Measurements from ENCODE around the gene IGFL4.

Gene IGFL4

DNA sequence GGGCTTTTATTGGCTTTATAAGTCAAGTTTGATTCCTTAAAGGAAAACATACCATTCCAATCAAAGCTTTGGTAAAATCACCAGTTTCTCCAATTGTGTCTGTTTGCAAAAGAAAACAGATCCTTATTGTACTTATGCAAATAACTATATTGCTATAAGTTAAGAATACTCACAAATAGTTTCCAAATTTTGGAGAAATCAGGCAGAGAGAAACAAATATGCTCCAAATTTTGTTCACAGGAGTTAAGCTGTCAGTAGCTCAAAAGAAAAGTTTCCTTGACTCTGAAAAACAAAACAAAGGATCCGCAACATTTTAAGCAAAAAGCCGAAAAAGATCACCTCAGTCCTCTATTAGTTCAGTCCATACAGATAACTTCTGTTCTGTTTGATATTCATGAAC lies 19.2 kb upstream of the IGFL4 start:
- no peak for FAIRE-seq

DNA sequence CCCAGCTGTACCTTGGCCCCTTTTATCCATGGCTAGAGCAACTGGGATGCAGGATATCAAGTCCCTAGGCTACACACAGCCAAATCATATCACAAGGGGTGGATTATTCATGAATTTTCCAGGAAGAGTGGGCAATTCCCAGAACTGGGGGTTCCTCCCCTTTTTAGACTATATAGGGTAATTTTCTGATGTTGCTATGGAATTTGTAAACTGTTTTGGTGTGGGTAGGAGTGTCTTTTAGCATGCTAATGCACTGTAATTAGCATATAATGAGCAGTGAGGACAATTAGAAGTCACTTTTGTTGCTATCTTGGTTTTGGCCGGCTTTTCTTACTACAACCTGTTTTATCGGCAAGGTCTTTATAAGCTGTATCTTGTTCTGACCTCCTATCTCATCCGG lies 18.0 kb upstream of the IGFL4 start:
- FAIRE-seq, result no peak

DNA sequence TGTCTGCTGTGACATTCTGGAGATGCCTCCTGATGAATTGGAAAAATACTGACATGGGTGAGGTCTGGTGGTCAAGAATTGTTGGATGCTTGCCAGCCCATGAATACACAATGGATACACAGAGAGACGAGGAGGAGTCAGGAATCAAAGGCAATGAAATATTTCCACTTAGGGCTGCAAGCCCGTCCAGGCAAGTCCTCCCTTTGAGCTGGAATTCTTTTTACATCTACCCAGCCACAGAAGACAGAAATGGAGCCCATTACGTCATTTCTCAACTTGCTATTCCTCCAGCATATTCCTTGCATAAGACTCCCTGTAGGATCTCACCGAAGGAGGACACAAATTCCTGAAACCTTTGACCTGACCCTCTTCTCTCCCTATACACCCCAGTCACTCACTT lies 15.7 kb upstream of the IGFL4 start:
- FAIRE-seq, result no peak

DNA sequence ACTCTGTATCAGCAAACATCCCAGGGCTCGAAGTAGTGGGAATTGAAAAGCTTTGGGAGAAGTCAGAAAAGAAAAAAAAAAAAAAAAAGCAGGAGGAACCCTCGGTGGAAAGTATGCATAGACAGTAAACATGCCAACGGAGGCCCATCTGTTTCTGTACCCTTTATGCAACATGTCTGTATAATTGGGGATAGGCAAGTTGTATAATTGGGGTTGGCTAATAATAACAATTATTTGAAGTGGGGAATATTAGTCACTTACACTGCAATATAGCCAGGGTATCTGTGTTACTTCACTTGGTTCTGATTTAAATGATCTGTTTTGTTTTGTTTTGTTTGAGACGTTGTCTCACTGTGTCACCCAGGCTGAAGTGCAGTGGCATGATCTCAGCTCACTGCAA lies 12.1 kb upstream of the IGFL4 start:
- FAIRE-seq, result no peak

DNA sequence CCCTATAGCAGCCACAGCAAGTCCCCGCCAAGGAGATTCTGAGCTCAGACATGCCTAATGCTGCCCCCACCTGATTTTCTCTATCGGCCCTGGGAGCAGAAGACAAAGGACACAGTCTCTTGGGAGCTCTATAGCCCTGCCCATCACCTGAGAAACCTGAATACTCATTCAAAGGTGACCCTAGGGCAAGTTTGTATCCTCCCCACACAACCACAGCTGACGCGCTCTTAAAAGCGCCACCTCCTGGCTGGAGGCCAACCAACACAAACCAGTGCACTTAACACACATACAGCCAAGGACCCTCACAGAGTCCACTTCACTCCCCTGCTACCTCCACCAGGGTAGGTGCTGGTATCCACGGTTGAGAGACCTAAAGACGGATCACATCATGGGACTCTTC lies 8.8 kb upstream of the IGFL4 start:
- FAIRE-seq, result no peak

DNA sequence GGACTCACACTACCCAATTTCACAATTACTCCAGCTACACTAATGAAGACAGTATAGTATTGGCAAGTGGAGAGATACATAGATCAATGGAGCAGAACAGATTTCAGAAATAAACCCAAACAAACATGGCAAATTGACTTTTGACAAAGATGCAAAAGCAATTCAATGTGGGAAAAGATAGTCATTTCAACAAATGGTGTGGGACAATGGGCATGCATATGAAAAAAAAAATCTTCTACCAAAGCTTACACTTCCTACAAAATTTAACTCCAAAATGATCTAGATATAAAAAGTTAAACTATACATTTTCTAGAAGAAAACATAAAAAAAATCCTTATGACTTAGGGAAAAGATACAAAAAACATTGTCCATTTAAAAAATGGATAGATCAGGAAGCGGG lies 2.7 kb upstream of the IGFL4 start:
- FAIRE-seq, result no peak

DNA sequence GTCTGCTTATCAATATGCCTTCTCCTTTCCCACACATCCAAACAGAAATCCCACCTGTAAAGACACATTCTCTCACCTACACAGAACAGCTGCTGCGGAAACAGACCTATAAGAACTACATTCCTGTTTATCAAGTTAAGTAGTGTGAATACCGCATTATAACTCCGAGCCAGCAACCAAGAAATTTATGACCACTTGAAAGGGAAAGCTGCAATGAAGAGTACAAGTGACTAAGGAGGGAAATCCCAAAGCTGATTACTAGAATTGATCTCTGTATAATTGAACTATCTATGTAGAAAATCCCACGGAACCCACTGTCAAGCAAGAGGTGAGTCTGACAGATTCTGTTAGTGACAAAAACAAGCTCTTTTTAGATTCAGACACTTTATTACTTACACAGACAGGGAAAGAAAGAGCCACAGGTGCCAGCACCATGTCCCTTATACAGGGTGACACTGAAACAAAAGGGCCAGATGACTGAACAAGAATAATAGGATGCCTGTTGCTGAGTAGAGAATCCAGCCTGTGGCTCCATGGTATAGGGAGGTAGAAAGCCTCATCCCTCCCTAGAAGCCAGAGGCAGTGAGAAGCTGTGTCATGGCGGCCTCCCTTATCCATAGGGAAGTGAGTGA lies 1.6 kb upstream of the IGFL4 start:
- FAIRE-seq, result no peak

DNA sequence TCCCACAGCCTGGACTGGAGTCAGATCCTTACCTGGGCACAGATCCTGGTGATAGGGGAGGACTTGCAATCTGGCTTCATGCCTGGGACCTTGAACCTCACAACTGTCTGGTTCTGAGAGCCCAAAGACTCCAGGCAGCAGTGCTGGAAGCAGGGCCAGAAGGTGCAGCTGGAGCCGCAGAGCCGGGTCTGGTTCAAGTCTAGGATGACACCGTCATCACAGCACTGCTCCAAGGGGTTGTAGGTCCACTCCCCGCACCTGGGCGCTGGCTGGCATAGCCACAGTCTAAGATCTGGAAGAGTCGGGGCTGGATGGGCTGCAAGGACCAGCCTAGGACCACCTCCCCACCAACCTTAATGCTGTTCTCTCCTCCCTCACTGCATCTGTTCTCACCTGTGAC lies 677 bp downstream of the IGFL4 start:
- FAIRE-seq, result no peak

DNA sequence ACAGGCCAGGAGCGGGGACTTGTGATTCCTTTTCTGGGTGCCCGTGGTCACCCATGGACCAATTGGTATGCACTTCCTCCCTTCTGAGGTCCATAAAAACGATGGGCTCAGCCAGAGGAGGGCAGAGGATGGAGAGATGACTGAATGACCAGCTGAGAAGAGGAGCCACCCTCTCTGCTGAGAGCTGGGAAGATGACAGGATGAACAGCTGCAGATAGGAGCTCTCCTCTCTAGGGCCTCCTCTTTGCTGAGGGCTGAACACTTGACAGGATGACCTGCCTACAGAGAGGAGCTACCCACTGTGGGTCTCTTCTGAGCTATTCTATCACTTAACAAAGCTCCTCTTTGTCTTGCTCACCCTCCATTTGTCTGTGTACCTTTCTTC lies 4.1 kb downstream of the IGFL4 start:
- no peak for FAIRE-seq

DNA sequence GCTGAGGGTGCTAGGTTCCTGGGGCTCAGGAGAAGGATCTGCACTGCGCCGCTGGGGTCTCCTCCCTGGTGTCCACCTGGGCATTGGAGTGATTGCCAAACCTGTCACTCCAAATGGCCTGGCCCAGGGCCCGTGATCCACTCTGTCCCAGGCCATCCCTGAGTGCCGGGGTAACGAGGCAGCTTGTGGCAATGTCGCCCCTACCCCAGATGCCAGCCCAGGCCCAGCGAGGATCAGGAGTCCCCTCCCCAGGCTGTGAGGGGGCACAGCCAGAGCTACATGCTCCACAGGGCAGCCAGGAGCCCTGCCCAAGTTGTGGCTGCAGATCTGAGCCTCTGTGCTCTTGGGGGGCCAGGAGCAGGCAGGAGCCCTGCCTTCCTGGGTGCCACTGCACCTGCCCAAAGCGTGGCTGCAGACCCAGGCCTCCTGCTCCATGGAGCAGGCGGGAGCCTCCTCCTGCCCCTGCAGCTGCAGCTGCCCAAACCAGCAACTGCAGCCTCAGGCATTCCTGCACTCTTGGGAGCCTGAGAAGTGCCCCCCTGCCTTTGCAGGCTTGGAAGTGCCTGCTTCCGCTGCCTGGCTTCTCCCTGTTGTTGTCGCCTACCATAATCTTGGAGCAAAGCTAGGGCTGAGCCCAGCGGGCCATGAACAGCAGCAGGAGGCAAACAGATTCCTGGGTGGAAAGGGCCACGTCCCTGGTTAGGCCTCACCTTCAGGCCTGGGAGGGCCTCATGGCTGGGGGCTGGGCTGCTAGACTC lies 4.6 kb downstream of the IGFL4 start:
- FAIRE-seq, result no peak

DNA sequence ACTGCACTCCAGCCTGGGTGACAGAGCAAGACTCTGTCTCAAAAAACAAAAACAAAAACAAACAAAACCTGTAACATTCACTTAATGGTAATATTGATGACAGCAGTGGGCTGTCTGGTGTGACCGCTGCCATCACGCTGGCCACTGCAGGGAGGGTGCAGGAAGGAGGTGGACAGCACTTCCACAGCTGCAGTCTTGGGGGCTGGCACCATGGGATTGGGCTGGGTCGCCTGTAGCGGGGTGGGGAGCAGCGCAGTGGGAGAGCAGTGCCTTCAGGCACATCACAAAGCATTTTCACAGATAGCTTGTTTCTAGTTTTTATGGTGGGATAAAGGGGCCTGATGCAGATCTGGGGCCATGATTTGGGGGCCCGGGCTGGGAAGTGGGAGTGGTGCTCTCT lies 5.3 kb downstream of the IGFL4 start:
- FAIRE-seq, result no peak

DNA sequence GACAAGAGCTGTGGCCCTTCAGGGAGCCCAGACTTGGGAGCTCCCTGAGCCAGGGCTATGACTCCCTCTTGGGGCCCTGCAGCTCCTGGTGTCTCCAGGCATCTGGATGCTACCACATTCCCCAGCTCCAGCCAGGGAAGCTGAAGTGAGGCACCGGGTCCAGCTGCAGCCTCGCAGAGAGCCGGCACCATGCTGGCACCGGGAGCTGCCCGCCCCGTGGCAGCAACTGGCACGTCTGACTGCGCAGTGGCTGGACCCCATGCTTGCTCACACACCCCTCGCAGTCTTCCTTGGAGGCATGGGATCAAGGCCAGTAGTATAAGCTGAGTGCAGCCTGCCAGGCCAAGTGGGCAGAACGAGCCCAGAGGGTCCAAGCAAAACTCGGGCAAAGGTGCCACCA lies 7.4 kb downstream of the IGFL4 start:
- FAIRE-seq, result no peak

DNA sequence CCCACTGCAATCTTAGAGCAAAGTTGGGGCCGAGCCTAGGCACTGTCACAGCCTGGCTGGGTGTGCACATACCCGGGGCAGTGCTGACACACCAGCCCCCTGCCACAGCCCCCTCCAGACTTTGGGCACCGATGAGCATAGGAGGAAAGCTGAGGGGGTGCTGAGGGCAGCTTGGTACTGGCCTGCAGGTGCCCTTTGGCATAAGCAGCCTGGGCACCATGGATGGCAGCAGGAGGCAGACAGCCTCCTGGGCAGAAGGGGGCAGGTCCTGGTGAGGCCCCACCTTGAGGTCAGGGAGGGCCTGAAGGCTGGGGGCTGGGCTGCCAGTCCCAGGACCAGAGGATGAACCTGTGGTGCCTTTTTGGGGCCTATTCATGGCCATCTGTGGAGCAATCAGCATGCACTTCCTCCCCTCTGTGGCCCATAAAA lies 8.2 kb downstream of the IGFL4 start:
- no peak for FAIRE-seq

DNA sequence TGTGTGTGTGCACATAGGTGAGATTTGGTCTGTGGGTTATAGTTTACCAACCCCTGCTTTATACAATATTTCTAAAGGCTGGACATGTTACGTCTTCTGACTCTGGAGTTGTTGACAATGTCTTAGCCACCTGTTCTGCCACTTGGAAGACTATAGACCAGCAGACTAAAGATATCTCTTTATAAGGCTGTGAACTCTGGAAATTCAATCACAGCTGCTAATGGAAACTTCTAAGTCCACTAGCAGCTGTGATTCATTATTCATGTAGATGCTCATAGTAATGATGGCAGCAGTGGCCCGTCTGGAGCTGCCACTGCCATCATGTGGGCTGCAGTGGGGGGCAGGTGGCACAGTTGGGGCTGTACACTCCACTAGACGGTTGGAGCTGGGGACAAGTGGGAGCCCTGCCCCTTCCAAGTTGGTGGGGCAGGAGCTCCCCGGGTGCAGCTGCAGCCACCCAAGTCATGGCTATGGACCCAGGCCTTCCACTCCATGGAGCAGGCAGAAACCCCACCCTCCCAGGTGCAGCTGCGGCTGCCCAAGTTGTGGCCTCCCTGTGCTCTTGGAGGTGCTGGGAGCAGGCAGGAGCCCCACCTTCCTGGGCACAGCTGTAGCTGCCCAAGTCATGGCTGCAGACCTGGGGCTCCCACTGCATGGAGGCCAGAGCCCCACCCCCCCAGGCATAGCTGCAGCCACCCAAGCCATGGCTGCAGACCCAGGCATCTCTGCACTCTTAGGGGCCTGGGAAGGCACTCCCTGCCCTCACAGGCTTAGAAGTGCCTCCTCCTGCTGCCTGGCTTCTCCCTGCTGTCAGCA lies 8.8 kb downstream of the IGFL4 start:
- no peak for FAIRE-seq

DNA sequence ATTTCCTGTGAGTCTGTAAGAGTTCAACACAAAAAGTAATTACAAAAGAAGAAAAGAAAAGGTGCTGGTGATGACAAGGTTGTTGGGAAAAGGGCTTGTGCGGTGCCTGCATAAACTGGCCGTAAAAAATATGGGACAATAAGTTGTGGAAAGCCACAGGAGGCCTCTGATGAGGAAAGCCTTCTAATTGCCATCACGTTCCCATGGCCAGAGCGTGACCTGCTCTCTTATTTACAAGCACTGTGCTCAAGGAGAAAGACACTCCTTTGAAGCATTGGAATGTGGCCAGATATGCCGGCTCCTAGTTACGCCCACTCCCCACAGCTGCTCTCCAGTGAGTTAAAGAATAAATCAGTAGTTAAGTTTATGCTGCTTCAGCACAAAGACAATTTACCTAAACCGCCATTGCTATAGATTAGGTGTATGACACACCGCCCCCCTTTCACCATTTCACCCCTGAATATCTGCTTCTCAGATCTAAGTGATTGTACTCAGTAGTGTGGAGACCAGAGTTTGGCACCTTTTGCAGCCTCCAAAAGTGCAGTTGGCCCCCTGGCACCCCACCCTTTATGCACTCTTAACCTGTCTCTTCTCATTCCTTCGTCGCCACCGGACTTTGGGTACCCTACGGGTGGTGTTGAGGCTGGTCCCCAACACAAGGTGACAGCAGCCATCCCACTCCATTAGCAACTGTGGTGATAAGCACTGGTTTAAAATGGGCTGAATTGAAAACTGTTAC lies 9.8 kb downstream of the IGFL4 start:
- FAIRE-seq, result no peak

DNA sequence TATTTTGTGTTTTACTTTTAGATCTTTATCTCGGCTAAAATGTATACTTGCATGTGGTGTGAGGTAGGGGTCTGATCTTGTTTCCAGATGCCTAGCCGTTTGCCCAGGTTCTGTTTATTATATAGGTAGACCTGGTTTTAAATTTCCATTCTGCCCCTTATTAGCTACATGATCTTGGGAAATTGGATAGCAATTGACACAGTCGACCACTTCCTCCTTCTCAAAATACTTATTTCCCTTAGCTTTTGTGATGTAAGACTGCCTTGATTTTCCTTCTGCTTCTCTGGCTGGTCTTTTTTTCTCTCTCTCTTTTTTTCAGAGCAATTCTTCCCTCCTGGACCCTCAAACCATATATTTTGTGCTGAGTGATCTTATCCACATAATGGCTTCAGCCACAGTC lies 15.0 kb downstream of the IGFL4 start:
- FAIRE-seq, result no peak

DNA sequence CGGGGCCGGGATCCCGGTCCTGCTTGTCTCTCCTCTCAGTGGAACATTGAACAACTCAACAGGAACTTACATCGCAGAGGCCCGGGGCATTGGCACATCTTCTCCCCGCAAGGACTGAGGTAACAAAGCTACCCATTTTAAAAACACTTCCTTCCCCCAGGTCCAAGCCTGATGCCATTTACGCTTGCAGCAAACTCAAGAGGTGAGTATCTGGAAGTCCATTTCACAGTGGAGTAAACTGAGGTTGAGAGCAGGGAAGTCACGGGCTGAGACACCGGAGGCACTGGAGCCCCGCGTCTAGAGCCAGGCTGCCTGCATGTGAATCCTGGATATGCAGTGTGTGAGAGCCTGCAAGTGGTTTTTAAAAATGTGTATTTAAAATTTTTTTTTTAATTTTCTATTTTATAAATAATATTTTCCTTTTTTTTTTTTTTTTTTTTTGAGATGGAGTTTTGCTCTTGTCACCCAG lies 17.5 kb downstream of the IGFL4 start:
- FAIRE-seq, result no peak

DNA sequence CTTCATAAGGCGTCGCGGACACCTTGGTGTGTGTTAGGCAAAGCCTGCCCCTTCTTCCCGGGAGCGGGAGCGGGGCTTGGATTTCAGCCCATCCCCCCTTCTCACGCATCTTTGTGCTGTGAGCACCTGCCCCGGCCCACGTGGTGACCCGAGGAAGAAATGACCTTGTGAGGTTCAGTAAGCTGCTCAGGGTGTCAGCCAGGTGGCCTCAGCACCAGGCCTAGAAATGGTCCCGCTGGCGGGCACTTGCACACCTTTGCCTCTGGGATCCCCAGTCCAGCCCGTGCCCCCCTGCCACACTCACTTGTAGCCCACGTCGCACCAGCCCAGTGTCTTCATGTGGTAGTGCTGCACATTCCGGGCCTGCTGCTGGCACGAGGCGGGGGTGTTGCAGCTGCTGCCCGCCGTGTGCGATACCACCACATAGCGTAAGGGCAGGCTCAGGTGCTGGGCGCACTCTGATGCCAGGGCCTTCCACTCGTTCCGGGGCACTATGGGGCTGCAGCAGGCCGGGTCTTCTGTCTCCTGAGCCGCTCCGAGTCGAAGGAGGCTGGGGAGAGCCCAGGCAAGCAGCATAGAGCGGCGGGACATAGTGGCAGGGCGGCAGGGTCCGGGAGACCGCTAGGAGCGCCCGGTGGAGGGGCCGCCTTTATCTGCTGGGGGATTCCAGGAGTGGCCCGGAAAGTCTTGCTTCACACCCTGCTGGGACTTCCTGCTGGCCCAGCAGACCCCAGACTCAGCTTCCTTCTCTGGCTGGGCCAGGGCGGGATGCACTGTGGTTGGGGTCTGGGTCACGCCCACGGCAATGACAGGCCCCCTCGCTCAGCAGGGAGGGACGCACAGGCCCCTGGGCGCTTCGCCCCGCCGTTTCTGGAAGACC lies 18.1 kb downstream of the IGFL4 start, which contains the start of gene PGLYRP1:
Gene PGLYRP1 (minus strand): TSS at position 623 of the 880 bp plus-strand sequence. CDS start 32 bp downstream, at position 591.
- no peak for FAIRE-seq

DNA sequence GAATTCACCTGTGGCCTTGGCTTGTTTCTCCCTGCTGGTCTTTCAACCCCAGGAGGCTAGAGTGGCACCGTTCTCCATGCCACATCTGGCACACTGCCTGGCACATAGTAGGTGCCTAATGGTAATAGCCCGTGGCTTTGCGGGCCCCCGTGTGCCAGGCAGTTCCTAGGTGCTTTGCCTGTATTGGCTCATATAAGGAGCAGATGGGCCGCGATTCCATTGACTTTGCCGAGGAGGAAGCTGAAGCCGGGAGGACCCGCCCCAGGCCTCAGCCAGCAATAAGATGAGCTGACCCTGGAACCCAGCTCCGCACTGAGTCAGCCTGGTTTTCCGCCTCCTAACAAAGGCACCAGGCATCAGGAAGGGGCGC lies 18.8 kb downstream of the IGFL4 start:
- FAIRE-seq, result no peak

DNA sequence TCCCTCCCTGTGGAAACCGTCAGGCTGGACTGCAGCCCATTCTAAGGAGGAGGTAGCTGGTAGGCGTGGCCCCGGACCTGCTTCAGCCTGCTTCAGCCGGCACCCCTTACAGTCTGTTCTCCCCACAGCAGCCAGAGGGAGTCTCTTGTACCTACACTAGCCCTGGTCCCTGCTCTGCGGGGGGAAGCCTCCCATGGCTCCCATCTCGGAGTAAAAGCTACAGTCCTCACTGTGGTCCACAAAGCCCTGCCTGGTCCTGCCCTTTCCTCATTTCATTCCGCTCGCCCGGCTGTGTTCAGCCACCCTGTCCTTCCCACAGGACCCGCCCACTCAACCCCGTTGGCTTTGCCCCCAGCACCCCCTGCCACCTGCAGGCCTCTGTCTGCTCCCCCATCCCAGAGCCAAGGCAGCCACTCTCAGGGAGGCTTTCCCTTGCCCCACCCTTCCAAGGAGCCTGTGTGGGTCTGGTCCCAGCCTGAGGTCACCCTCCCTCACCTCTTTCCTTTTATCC lies 19.2 kb downstream of the IGFL4 start:
- FAIRE-seq, result no peak

DNA sequence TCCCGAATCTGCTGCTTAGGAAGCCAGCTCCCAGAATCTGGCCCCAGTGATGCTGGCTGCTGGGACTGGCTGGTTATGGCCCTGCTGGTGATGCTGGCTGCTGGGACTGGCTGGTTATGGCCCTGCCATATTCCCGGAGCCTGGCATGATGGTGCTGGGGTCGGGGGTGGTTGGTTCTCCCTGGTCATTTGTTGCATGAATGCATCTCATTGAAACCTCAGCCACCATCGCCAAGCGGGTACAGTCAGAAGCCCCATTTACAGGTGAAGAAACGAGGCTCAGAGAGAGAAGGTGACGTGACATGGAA lies 20.0 kb downstream of the IGFL4 start:
- FAIRE-seq, result no peak

DNA sequence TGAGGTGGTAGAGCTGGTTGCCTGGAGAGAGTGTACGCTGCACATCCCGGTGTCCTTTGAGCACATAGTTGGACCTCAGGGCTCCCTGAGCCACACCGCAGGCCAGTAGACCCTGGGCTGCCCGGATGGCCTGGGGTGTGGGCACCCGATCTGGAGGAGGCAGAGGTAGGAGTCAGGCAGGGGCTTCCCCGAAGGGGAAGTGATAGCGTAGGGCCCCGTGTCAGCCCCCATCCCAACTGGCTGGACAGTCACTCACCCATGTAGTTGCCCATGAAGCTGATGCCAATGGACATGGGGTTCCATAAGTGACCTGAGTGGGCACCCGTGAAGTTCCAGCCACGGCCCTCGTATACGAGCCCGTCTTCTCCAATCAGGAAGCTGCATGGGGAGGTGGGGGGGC lies 21.5 kb downstream of the IGFL4 start:
- no peak for FAIRE-seq

Measured in islet of Langerhans (tissue), 1 donor.